ENCODE measurements around the gene TXK. TPM values are rescaled to one million over a fixed set of nuclear protein-coding genes. Genes with fewer than 3 reads are reported as not detected.
A peak's percentile ranks its signal among the peaks of the same experiment; 100 is the strongest.

TXK gene
- total RNA-seq, 3 donors from 2014 or later: 1.6 to 3.4 (median 3.2) TPM

DNA sequence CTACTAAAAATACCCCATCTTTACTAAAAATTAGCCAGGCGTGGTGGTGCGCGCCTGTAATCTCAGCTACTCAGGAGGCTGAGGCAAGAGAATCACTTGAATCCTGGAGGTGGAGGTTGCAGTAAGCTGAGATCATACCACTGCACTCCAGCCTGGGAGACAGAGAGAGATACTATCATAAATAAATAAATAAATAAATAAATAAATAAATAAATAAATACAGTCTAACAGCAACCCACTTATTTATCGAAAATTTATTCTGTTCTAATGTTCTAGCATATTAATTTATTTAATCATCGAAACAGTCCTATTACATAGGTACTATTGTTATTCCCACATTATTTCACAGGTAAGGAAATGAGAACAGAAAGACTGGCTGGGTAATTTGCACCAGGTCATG, 18.2 kb upstream of the TXK start:
- Histone ChIP-seq H3K27me3 (no peaks in the 10 kb centered on the region), H3K27ac (no peak overlapping the region), H3K4me1 (no peaks in the 10 kb centered on the region), H3K36me3 (peaks cover 6% of the 10 kb centered on the region), H3K4me3 (no peak overlapping the region), H3K9me3 (peaks cover 0 to 35% of the 10 kb centered on the region in 2 donors)
- TF ChIP-seq POLR2AphosphoS5 (IDR thresholded peaks at IDR 0.05): no peak
- TF ChIP-seq POLR2A (IDR thresholded peaks at IDR 0.05): no peak
- TF ChIP-seq, protein P1, sequence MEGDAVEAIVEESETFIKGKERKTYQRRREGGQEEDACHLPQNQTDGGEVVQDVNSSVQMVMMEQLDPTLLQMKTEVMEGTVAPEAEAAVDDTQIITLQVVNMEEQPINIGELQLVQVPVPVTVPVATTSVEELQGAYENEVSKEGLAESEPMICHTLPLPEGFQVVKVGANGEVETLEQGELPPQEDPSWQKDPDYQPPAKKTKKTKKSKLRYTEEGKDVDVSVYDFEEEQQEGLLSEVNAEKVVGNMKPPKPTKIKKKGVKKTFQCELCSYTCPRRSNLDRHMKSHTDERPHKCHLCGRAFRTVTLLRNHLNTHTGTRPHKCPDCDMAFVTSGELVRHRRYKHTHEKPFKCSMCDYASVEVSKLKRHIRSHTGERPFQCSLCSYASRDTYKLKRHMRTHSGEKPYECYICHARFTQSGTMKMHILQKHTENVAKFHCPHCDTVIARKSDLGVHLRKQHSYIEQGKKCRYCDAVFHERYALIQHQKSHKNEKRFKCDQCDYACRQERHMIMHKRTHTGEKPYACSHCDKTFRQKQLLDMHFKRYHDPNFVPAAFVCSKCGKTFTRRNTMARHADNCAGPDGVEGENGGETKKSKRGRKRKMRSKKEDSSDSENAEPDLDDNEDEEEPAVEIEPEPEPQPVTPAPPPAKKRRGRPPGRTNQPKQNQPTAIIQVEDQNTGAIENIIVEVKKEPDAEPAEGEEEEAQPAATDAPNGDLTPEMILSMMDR (IDR thresholded peaks at IDR 0.05): no peak
- DNase-seq (ENCODE audit: low spot score in 2 of 2): no peak
- intact Hi-C loops (cut with DNase I; ENCODE audit: low total_unique reads): no loop called here

DNA sequence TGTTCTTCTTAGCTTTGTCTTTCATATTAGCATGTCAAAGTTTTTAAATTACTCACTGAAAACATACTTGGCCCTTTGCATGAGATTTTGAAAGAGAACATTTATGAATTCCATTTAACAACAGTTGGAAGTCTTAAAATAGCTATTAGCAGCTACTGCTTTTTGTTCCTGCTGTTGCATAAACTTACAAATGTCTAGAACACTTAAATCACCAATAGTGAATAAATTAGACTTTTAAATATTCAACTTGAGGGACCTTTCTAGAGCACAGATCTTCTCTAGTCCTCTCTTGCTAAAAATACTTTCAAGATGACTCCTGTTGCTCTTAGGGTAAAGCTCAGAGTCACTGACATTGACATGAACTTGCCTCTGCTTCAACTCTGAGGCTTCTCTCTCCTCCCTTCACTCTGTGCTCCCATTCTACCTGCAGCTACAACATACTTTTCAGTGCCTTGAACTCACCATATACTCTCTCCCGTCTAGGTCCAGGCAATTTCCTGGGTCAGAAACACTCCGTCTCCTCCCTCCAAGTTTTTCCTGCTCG, 15.8 kb upstream of the TXK start:
- no peak for DNase-seq (ENCODE audit: low spot score in 2 of 2)
- Histone ChIP-seq H3K27me3 (no peaks in the 10 kb centered on the region), H3K4me3 (no peak overlapping the region), H3K9me3 (peaks cover 0 to 20% of the 10 kb centered on the region in 2 donors), H3K36me3 (no peaks in the 10 kb centered on the region), H3K4me1 (no peaks in the 10 kb centered on the region), H3K27ac (no peak overlapping the region)
- intact Hi-C loops (cut with DNase I; ENCODE audit: low total_unique reads): no loop called here
- TF ChIP-seq POLR2AphosphoS5 (IDR thresholded peaks at IDR 0.05): no peak
- TF ChIP-seq, protein P1 (IDR thresholded peaks at IDR 0.05): no peak
- TF ChIP-seq POLR2A (IDR thresholded peaks at IDR 0.05): no peak

DNA sequence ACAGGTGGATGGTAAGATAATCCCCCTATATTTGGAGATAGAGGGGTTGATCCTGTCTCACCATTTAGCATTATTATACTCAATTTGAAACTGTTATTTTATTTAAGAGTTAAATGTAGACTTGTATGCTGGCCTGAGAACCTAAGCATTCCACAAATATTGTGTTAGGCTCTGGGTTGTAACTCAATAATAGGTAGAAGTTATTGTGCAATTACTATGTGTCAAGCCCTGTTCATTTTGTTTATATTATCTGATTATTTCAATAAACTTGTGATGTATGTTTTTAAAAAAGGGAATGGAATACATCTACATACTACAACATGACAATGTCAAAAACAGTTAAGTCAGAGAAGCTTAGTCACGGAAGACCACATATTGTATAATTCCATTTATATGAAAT, 13.6 kb upstream of the TXK start:
- intact Hi-C loops (cut with DNase I; ENCODE audit: low total_unique reads): no loop called here
- Histone ChIP-seq H3K36me3 (no peaks in the 10 kb centered on the region), H3K9me3 (no peaks in the 10 kb centered on the region), H3K4me3 (no peak overlapping the region), H3K4me1 (no peaks in the 10 kb centered on the region), H3K27me3 (no peaks in the 10 kb centered on the region), H3K27ac (no peak overlapping the region)
- TF ChIP-seq, protein P1 (IDR thresholded peaks at IDR 0.05): no peak
- TF ChIP-seq POLR2AphosphoS5 (IDR thresholded peaks at IDR 0.05) (no peak), POLR2A (IDR thresholded peaks at IDR 0.05) (no peak)
- no peak for DNase-seq (ENCODE audit: low spot score in 2 of 2)

DNA sequence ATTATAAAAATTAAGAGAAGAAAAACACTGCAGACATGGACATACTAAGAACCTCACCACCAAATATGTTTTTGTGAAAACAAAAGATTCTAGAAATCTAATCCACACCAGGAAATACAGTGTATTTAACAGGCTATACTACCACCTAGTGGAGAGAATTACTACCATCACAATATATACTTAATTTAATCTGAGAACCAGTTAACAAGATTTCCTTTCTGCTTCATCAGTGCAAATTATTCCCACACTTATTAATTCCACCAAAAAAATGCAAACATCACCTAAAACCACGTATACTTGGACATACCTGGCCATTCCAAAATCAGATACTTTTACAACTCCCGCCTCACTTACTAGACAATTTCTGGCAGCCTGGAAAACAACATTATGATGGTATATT, 7.0 kb upstream of the TXK start:
- no peaks in the 10 kb centered on the region for H3K27me3 ChIP-seq
- no peaks in the 10 kb centered on the region for H3K9me3 ChIP-seq
- H3K4me3 ChIP-seq: no peak overlapping the region
- no peak overlapping the region for H3K27ac ChIP-seq
- no peaks in the 10 kb centered on the region for H3K4me1 ChIP-seq
- TF ChIP-seq, protein P1 (IDR thresholded peaks at IDR 0.05): peak in 2 of 3 donors; percentile 34 to 61
- no peak for TF ChIP-seq POLR2A (IDR thresholded peaks at IDR 0.05)
- intact Hi-C loops (cut with DNase I; ENCODE audit: low total_unique reads): no loop called here
- no peaks in the 10 kb centered on the region for H3K36me3 ChIP-seq
- DNase-seq (ENCODE audit: low spot score in 2 of 2): no peak

DNA sequence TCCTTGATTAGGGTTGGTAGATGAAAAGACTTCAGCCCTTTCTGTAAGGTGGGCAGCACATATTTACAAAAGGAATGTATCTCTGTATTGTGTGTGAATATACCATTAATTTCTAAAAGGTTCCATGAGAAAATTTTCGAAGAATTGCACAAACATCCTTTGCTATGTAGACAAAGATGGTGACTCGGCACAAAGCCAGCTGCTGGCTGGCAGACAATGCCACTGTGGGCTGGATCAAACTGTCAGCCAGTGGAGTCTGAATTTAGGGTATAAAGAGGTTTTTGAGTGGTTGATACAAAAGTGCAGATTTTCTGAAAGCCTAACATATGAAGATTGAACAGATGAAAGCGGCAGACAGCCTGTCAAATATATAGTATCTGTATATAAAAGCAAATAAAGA, 5.6 kb upstream of the TXK start:
- TF ChIP-seq, protein P1 (IDR thresholded peaks at IDR 0.05): no peak
- TF ChIP-seq POLR2AphosphoS5 (IDR thresholded peaks at IDR 0.05): no peak
- TF ChIP-seq POLR2A (IDR thresholded peaks at IDR 0.05): no peak
- no peak overlapping the region for H3K4me3 ChIP-seq
- no peaks in the 10 kb centered on the region for H3K4me1 ChIP-seq
- no peak overlapping the region for H3K27ac ChIP-seq
- H3K36me3 ChIP-seq: no peaks in the 10 kb centered on the region
- H3K27me3 ChIP-seq: no peaks in the 10 kb centered on the region
- no peaks in the 10 kb centered on the region for H3K9me3 ChIP-seq
- no peak for DNase-seq (ENCODE audit: low spot score in 2 of 2)
- intact Hi-C loops (cut with DNase I; ENCODE audit: low total_unique reads): no loop called here
